NB4 (cell line): Measurements from ENCODE around the gene SASH1.

Source experiments
- CTCF ChIP-seq: IDR thresholded peaks from one replicate; pipeline ENCODE4 v1.5.1; 2012; ENCODE audit warnings: low read depth, low read length
- POLR2A ChIP-seq: IDR thresholded peaks from 2 replicates; pipeline ENCODE4 v1.6.1; 2011; ENCODE audit warnings: mild to moderate bottlenecking; ENCODE audit not compliant: insufficient read length; ENCODE audit errors: extremely low read depth

DNA sequence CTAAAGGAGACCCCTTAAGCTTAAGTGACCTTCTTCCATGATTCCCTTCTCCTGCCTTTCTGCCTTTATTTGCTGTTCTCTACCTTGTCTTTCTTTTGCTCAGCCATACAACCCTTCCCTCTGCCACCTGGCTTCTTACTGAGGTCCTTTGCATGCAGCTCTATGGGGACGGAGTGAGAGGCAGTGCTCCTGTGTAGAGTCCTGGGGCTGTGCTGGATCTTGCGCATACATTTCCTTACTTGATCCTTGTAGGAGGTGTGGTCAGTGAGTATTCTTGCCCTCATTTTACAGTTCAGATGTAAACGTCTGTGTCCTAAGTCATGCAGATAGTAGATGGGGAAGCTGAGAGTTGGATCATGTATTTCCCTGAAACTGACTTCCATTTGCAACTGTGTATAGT lies 5.7 kb downstream of the SASH1 start:
- TF ChIP-seq POLR2A (no peak), CTCF (no peak)
